Lower leg skin (tissue), 4 donors: ENCODE measurements around the gene ATF2. TPM values are rescaled to one million over a fixed set of nuclear protein-coding genes. Genes with fewer than 3 reads are reported as not detected.

Source experiments
- DNase-seq, 2 donors: peaks; one replicate each; pipeline ENCODE4 v3.0.0-alpha.2; 2019; ENCODE audit warnings: low spot score in 2 of 2
- H3K4me3 ChIP-seq: fragments of 200-600 bp; sonication (generic); 2 replicates; pipeline ENCODE4 v1.5.1; 2017; ENCODE audit warnings: mild to moderate bottlenecking, low read depth; ENCODE audit not compliant: poor library complexity, severe bottlenecking
- POLR2A ChIP-seq, 2 donors: fragments of 450-650 bp; IDR thresholded peaks; one replicate each; pipeline ENCODE4 v1.6.1; 2016 to 2017; ENCODE audit warnings: antibody characterized with exemption in 2 of 2, mild to moderate bottlenecking in 1 of 2, moderate library complexity in 1 of 2
- WGBS, 2 donors: methylation state at CpG; one replicate each; pipeline ENCODE4 v1.1.5; 2018; 5-methylcytosine and 5-hydroxymethylcytosine counted together
- intact Hi-C: fragments of 100-400 bp; cut with DNase I; formaldehyde crosslinking; loops from one replicate; pipeline ENCODE4 v1.15.0; 2023; ENCODE audit warnings: low total_unique reads
- total RNA-seq, 4 donors: library from RNA; depleted of rRNA; stranded (reverse); fragments of >200 nt; gene quantifications; one replicate each; pipeline ENCODE4 v1.1.0, GENCODE V29; 2016
- TF ChIP-seq, protein P1 (sequence below), 3 donors: fragments of 450-650 bp; IDR thresholded peaks; one replicate each; pipeline ENCODE4 v1.5.1; 2016; ENCODE audit warnings: antibody characterized with exemption in 3 of 3, mild to moderate bottlenecking in 3 of 3, moderate library complexity in 2 of 3

ATF2 gene
- total RNA-seq, 4 donors from 2014 or later, result 19.1 to 24.5 (median 21.5) TPM

DNA sequence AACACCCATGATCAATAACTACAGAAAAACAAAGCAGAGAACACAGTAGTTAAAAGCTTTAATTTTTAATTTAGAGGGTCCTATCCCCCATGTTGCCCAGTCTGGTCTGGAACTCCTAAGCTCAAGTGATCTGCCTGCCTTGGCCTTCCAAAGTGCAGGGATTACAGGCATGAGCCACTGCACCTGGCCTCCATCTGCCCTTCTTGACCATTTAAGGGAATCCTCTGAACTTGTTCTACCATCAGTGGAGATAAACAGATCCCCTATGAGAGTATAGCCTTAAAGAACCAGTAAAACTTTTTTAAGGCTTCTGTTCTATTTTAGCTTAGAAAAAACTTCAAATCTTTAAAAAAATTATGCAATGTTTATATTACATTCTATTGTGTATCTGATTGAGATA is 27.0 kb upstream of the ATF2 start:
- TF ChIP-seq, protein P1, sequence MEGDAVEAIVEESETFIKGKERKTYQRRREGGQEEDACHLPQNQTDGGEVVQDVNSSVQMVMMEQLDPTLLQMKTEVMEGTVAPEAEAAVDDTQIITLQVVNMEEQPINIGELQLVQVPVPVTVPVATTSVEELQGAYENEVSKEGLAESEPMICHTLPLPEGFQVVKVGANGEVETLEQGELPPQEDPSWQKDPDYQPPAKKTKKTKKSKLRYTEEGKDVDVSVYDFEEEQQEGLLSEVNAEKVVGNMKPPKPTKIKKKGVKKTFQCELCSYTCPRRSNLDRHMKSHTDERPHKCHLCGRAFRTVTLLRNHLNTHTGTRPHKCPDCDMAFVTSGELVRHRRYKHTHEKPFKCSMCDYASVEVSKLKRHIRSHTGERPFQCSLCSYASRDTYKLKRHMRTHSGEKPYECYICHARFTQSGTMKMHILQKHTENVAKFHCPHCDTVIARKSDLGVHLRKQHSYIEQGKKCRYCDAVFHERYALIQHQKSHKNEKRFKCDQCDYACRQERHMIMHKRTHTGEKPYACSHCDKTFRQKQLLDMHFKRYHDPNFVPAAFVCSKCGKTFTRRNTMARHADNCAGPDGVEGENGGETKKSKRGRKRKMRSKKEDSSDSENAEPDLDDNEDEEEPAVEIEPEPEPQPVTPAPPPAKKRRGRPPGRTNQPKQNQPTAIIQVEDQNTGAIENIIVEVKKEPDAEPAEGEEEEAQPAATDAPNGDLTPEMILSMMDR (IDR thresholded peaks at IDR 0.05), result no peak
- H3K4me3 ChIP-seq, result no peak overlapping the region
- DNase-seq, result no peak
- intact Hi-C loops, result no loop called here

- TF ChIP-seq POLR2A (IDR thresholded peaks at IDR 0.05), result no peak
- no peak overlapping the region for H3K4me3 ChIP-seq
- WGBS, 2 donors, result 22 to 29% methylated on average over 1 of the region's 1 CpG
- intact Hi-C loops, result no loop called here
- no peak for DNase-seq
These were observed 20.8 kb upstream of the ATF2 start for GRCh38 chr2:175188761-175189160.

DNA sequence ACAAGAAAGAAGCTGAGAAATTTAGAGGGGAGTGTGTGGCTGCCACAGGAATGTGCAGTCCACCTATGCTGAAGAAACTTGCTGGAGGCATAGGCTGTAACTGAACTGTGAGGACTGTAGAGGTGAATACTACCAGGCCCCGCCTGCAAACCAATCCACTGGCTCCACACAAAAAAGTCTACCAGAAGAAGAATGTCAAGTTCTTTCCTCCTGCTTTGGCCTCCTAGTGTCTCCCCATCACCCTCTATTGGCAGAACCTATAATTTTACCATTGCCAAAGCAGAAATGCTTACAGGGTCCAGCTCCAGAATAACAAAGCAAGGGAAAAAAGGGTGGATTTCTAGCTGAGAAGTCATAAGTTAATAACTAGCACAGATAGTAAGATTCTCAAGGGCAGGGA is 19.4 kb upstream of the ATF2 start:
- no peak for DNase-seq
- TF ChIP-seq, protein P1 (IDR thresholded peaks at IDR 0.05), result no peak
- TF ChIP-seq POLR2A (IDR thresholded peaks at IDR 0.05), result no peak
- 89 to 95% methylated on average over 1 of the region's 1 CpG for WGBS, 2 donors
- H3K4me3 ChIP-seq, result no peak overlapping the region
- intact Hi-C loops, result no loop called here

- no peak for TF ChIP-seq POLR2A (IDR thresholded peaks at IDR 0.05)
- TF ChIP-seq, protein P1 (IDR thresholded peaks at IDR 0.05), result no peak
- WGBS, 2 donors, result 90 to 91% methylated on average over 2 of the region's 2 CpGs
- intact Hi-C loops, result no loop called here
- no peak overlapping the region for H3K4me3 ChIP-seq
- no peak for DNase-seq
These were observed 15.7 kb upstream of the ATF2 start for GRCh38 chr2:175183674-175184073.

DNA sequence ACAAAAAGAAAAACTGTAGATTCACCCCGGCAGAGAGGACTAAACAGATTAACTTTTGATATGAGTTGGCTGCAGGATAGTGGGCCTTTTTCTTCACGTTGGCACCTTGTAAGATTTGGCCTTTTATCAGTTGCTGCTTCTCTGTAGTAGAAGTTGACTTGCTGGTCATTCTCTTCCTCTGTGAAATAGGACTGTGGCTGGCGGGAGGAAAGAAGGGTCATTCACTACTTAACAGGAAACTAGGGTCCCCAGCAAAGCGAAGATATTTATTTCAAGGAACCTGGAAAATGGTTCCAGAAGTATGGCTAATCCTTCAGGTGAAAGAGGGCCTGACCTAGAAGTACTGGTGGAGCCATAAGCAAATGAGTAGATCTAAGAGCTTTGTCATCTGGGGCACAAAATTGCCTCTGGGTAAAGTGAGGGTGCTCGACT is 13.9 kb upstream of the ATF2 start:
- TF ChIP-seq, protein P1 (IDR thresholded peaks at IDR 0.05), result no peak
- no peak for TF ChIP-seq POLR2A (IDR thresholded peaks at IDR 0.05)
- no peak overlapping the region for H3K4me3 ChIP-seq
- intact Hi-C loops, result no loop called here
- no peak for DNase-seq
- WGBS, 2 donors, result 47 to 59% methylated on average over 5 of the region's 5 CpGs

- WGBS, 2 donors, result 0 to 1% methylated on average over 35 to 43 of the region's 53 CpGs
- TF ChIP-seq, protein P1 (IDR thresholded peaks at IDR 0.05), result no peak
- no peak for TF ChIP-seq POLR2A (IDR thresholded peaks at IDR 0.05)
- intact Hi-C loops, result no loop called here
- H3K4me3 ChIP-seq, result peak within 1 kb of the TSS; percentile 76
- peak; percentile 93 to 98 for DNase-seq
These were observed 13.3 kb upstream of the ATF2 start, which contains the start of gene ATP5MC3 for GRCh38 chr2:175181104-175181876. TSS of gene ATP5MC3 (minus strand) at chr2:175181710. CDS start at chr2:175181393, 317 bp downstream.
